GM06990 (cell line): ENCODE results near the gene CMYA5.

Experiments used
- DNase-seq: peaks from one replicate; pipeline ENCODE4 v3.0.0-alpha.2; 2011; ENCODE audit not compliant: insufficient read length; ENCODE audit errors: extremely low read depth
- H3K27me3 ChIP-seq: replicated peaks from 2 replicates; pipeline ENCODE4 v1.6.0; 2011; ENCODE audit warnings: low read length; ENCODE audit not compliant: control insufficient read depth, insufficient read depth
- H3K36me3 ChIP-seq: 2 replicates; pipeline ENCODE4 v1.5.1; 2011; ENCODE audit warnings: low read length; ENCODE audit not compliant: control insufficient read depth, insufficient read depth
- H3K4me3 ChIP-seq: replicated peaks from 2 replicates; pipeline ENCODE4 v1.5.1; 2011; ENCODE audit warnings: low read depth, mild to moderate bottlenecking, control low read depth, low read length
- TF ChIP-seq, protein P1 (sequence below): IDR thresholded peaks from 2 replicates; pipeline ENCODE4 v1.5.1; 2011; ENCODE audit warnings: low read length, control low read depth, mild to moderate bottlenecking, inconsistent platforms; ENCODE audit not compliant: insufficient read depth, poor library complexity, severe bottlenecking

Gene CMYA5

DNA sequence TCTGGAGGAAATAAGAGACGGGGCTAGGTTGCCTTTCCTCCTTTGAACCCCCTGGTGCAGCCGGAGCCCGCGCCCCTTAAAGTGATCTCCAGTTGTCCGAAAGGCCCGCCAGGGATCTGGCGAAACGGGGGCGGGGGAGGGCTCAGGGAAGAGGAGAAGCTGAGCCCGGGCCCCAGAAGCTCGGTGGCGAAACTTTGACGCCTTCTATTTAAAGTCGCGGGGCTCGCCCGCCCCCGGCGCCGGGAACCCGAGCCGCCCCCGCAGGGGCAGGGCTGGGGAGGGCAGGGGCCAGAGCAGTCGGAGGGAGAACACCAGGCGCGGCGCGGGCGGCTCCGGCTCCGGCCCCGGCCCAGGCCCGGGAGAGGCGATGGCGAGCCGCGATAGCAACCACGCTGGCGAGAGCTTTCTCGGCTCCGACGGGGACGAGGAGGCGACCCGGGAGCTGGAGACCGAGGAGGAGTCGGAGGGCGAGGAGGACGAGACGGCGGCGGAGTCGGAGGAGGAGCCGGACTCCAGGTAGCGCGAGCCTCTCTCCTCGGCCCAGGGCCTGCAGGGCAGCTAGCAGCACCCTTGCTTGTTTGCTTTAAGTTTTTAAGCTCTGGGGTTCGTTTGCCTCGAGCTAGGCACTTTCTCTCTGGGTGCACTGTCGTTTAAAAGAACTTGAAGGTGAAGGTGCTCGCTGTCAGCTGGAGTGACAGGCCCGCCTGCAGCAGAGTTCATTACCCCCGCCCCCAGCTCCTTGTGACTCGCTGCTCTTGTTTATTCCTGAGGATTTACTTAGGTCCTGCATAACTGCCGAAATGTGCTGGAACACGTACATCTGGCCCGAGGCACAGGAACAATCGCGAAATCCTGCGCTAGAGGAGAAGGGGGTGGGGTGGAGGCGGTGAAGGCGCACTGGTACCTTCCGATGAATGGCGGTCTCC lies at the start of gene CMYA5:
CMYA5 (plus strand) TSS at position 296 of the 926 bp plus-strand sequence; CDS start at position 368, 72 bp downstream.
- DNase-seq = no peak
- Histone ChIP-seq H3K36me3 (no peaks in the 10 kb centered on the region), H3K27me3 (no peaks in the 10 kb centered on the region), H3K4me3 (no peak within 1 kb of the TSS)
- TF ChIP-seq, protein P1, sequence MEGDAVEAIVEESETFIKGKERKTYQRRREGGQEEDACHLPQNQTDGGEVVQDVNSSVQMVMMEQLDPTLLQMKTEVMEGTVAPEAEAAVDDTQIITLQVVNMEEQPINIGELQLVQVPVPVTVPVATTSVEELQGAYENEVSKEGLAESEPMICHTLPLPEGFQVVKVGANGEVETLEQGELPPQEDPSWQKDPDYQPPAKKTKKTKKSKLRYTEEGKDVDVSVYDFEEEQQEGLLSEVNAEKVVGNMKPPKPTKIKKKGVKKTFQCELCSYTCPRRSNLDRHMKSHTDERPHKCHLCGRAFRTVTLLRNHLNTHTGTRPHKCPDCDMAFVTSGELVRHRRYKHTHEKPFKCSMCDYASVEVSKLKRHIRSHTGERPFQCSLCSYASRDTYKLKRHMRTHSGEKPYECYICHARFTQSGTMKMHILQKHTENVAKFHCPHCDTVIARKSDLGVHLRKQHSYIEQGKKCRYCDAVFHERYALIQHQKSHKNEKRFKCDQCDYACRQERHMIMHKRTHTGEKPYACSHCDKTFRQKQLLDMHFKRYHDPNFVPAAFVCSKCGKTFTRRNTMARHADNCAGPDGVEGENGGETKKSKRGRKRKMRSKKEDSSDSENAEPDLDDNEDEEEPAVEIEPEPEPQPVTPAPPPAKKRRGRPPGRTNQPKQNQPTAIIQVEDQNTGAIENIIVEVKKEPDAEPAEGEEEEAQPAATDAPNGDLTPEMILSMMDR = no peak

- TF ChIP-seq, protein P1 = no peak
- Histone ChIP-seq H3K27me3 (no peaks in the 10 kb centered on the region), H3K36me3 (peaks cover 4% of the 10 kb centered on the region), H3K4me3 (no peak overlapping the region)
- DNase-seq = no peak
Observed at GRCh38 chr5:79640571-79641055, 49.0 kb upstream of the CMYA5 start.

DNA sequence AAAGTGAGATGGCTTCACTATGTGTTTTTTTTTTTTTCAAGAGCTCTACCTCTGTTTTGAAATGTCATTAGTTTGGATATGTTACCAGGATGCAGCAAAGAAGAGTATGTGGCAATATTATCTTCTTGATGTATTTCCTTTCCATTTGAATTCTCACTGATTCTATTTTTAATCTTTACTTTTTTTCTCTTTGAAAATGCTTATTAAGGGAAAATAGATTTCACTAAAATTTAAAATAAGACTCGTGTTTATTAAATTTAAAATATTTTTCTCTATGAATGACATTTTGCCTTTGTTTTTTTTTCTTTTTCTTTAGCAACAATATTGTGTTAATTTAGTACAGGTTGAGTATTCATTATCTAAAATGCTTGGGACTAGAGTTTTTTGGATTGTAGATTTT lies 48.2 kb upstream of the CMYA5 start:
- no peak for DNase-seq
- no peaks in the 10 kb centered on the region for H3K27me3 ChIP-seq
- TF ChIP-seq, protein P1 = no peak
- H3K4me3 ChIP-seq = no peak overlapping the region
- H3K36me3 ChIP-seq = peaks cover 4% of the 10 kb centered on the region

- DNase-seq = no peak
- peaks cover 6% of the 10 kb centered on the region for H3K36me3 ChIP-seq
- H3K27me3 ChIP-seq = no peaks in the 10 kb centered on the region
- TF ChIP-seq, protein P1 = no peak
- H3K4me3 ChIP-seq = no peak overlapping the region
Observed at GRCh38 chr5:79642210-79642609, 47.4 kb upstream of the CMYA5 start.

DNA sequence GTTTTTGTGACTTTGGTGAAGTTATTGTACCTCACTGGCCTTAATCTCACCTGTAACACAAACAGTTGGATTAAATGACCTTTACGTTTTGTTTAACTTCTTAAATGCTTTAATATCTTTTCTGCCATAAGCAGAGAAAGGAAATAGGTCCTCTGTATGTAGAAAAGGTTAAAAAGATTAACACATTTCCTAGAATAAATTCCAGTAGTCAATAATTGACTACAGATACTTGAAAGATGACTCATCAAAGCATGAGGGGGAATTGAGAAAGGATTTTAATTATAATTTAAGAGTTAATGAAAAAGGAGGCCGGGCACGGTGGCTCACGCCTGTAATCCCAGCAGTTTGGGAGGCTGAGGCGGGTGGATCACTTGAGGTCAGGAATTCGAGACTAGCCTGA lies 35.8 kb upstream of the CMYA5 start:
- TF ChIP-seq, protein P1 = no peak
- Histone ChIP-seq H3K27me3 (no peaks in the 10 kb centered on the region), H3K36me3 (no peaks in the 10 kb centered on the region), H3K4me3 (no peak overlapping the region)
- DNase-seq = no peak
